Stimulated activated CD4-positive, alpha-beta T cell treated with anti-CD3 and anti-CD28 coated beads, Interleukin-4, amount 100 ng/mL, for 4 hours (primary cell): ENCODE results near the gene UCP3.

Experiments used
- DNase-seq, 2 experiments: peaks; one replicate each; pipeline ENCODE4 v3.0.0-alpha.2; 2020

Gene UCP3

DNA sequence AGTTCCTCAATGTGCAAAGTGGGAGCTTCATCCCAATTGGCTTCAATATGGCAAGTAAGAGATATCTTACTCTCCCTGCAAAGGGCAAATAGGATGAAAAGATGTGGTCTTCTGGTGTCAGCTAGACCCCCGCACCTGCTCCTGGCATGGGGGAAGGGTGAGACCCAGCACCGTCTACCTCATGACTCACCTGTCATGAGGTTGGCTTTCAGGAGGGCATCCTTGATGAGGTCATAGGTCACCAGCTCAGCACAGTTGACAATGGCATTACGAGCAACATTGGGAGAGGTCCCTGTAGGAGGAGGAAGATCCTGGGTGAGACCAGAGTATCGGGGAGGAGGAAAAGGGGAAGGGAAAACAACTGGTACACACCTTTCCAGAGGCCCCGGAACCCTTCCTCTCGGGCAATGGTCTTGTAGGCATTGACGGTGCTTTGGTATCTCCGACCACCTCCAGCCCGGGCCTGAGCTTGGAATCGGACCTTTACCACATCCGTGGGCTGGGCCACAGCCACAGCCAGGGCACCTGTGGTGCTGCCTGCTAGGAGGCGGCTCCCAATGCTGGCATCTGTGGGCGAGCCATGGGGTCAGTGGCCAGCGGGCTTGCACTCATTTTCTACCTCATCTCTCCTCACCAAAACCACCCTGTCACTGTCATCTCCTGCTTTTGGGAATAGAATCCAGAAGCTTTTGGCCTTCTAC is 32.3 kb downstream of the UCP3 start:
- DNase-seq = no peak

- no peak for DNase-seq
Measured at GRCh38 chr11:73975479-73975757, 33.5 kb downstream of the UCP3 start.

GRCh38 chr11:73974604-73975478 is 34.0 kb downstream of the UCP3 start:
- DNase-seq = no peak

GRCh38 chr11:73972620-73973449 is 36.0 kb downstream of the UCP3 start:
- no peak for DNase-seq

- DNase-seq = no peak
Measured at GRCh38 chr11:73972187-73972586, 36.7 kb downstream of the UCP3 start.

DNA sequence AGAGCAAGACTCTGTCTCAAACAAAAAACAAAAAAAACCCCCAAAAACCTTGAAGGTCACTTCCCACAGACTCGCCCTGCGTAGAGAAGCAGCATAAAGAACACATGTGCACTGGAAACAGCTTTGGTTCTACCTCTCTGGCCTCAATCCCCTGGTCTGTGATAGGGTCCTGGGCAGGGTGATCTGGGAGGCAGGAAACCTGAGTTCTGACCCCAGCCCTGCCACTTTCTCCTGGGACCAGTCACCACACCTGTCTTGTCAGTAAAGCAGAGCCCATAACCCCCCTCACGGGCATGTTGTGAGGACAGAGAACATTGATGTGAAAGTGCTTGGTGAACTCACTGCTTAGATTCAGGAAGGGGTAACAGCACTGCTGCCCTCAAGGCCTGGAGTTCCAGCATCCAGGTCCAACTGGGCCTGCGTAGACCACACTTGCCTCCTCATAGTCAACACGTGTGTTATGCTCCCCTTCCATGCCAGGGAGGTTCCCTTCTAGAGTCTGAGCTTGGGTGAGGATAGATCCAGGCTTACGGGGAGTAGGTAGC is 37.6 kb downstream of the UCP3 start:
- DNase-seq = no peak

DNA sequence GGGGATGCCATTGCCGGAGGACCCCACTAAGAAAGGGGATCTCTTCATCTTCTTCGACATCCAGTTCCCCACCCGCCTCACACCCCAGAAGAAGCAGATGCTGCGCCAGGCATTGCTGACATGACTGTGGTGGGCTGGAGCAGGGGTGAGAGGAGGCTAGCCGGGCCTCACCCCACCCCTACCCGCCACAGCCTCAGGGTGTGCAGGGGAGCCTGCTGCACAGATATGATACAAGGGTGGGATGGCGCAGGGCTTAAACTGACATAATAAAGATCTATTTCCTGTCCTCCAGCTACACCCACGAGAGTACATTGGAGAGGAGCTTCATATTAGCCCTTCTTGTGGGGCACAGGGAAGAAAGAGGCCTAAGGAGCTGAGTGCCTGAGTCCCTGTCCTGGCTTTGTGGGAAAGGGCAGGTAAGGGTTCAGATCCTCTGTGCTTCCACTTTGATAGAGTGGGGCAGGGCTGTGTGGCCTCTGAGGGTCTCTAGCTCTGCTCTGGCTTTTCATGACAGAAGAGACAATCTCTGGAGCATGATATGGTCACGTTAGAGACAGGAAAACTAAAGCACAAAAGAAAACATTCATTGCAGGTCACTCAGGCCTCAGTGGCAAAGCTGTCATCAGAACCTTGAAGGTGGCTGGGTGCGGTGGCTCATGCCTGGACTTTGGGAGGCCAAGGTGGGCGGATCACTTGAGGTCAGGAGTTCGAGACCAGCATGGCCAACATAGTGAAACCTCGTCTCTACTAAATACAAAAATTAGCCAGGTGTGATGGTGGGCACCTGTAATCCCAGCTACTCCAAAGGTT is 38.7 kb downstream of the UCP3 start:
- DNase-seq = no peak

DNA sequence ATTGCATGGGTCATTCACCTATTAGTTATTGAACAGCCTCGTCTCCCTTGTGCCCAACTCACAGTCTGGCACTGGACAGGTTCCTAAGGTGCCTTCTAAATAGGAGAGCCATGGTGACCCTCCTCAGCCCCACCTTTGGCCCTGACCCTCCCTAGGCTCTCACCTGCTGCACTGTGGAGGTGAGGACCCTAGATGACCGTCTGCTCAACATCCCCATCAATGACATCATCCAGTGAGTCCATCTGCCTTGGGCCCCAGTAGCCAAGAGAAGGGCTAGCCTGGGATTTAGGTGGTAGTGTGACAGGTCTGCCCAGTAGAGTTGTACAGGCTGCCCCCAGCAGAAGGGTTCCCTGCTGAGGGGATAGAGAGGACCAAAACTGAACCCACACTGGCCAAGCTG is 39.8 kb downstream of the UCP3 start:
- no peak for DNase-seq

GRCh38 chr11:73968356-73968966 is 40.4 kb downstream of the UCP3 start:
- no peak for DNase-seq

- DNase-seq = no peak
Measured at GRCh38 chr11:73965764-73966121, 43.1 kb downstream of the UCP3 start.

DNA sequence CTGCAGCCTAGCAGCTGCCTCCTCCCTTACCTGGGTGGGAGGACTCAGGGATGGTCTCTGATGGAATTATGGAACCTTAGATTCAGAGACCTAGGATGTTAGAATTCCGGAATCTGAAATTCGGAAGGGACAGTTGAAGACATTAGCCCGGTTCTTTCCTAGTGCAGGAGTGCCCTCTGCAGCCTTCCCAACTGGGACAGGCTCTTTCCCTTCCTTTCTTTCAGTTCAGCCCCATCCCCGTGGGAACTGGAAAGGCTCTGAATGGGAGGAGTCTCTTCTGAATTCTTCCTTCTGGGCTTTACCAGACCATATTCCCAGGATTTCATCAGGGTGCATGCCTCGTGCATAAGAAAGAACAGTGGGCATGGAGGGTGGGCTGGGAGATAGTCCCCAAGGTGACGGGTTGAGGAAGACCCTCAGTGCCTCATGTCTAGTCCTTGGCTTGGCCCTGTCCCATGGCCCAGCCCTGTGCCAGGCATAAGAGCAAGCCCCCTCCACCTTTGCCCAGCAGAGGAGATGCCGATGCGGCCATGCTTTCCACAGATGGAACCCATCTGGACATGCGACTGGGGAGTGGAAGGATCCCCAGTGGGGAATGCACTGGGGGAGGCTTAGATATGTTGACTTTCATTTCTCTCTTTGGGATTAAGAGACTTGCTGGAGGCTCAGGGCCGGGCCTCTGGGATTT is 43.7 kb downstream of the UCP3 start:
- DNase-seq = no peak

GRCh38 chr11:73963861-73964260 is 45.0 kb downstream of the UCP3 start:
- DNase-seq = no peak

GRCh38 chr11:73962101-73962705 is 46.7 kb downstream of the UCP3 start:
- DNase-seq = no peak

- DNase-seq = no peak
Measured at GRCh38 chr11:73961321-73961720, 47.6 kb downstream of the UCP3 start.

- no peak for DNase-seq
Measured at GRCh38 chr11:73958521-73959141, 50.3 kb downstream of the UCP3 start.

DNA sequence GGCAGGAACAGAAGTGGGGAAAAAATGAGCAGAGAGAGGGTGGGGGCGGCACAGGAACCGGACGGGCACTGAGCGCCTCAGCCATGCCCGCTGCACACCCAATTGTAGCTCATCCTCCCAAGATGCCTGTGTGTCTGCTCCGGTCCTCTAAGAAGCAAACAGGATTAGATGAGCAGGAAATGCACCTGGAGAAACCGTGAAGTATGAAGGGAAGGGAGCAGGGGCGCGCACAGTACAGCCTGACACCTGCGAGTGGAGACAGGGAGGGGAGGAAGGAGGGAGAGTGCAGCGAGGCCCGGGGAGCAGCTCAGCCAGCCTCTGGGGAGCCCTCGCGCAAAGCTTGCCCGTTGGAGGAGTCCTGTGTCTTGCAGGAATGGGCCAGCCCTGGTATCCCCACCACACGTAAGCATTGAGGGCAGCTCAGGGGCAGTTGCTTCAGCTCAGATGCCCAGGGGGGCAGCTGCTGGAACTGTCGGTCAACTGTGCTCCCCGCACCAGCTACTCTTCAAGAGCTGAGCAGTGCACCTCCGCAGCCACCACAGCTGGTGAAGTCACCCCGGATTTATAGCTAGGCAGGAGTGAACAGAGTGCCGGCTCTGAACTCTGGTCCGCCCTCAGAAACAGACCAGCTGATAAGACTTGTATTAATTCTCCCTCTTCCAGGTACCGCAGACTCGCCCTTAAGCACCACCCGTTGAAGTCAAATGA is 51.1 kb downstream of the UCP3 start:
- no peak for DNase-seq

DNA sequence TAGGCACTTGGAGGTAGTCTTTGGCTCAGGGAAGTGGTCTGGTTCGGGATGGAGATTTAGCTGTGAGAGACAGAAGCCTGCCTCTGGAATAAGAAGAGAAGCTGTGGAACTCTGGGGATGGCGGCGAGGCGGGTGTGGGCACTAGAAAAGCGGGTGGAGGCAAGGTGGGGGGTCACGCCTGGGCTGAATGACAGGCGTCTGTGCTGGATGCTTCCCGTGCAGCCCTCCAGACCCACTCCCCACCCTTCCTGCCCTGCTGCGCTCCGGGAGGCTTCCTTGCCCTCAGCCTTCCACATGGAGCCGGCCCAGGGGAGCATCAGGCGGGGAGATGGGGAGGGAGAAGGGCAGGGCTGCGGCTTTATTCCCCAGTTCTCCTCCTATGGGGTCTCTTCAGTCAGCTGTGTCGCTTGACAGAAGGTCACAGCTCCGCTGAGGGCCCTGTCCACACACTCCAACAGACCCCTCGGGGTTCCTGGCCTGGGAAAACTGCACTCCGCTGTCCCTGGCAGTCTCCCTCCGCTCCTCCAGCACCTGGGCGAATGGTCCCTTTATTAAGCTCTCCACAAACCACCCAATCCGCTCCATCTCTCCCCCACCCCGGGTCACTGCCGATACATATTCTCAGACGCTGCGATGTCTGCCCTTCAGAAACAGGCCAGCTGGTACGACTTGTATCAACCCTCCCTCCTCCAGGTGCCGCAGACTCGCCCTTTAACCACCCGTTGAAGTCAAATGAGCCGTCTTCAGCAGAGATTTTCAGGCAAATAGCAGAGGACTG is 51.8 kb downstream of the UCP3 start:
- DNase-seq = no peak

DNA sequence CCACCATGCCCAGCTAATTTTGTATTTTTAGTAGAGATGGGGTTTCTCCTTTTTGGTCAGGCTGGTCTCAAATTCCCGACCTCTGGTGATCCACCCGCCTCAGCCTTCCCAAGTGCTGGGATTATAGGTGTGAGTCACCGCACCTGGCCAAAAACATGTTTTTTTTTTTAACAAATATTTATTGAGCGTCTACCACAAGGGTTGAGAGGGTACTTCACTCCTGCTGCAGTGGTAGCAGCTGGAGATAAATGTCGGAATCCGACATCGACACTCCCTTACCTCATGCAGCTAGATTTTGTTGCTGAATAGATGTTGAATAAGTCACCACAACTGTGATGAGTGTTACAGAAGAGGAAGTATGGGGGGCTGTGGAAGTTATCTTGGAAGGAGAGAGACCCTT is 57.1 kb downstream of the UCP3 start:
- DNase-seq = no peak
